SKM-1 treated with dmso at 0.1 percent for 144 hours (cell line): ENCODE results near the gene ZNF764.
"Not testable (repeated sequence)": the region's sequence is repeated elsewhere in the genome, so short reads cannot be mapped to it uniquely, and the experiment has no call there.

ENCODE experiments used
- DNase-seq: peaks from one replicate; lab custom pipeline; 2025; ENCODE audit not compliant: unreplicated experiment; lab: John Stamatoyannopoulos, UW

ZNF764 gene

DNA sequence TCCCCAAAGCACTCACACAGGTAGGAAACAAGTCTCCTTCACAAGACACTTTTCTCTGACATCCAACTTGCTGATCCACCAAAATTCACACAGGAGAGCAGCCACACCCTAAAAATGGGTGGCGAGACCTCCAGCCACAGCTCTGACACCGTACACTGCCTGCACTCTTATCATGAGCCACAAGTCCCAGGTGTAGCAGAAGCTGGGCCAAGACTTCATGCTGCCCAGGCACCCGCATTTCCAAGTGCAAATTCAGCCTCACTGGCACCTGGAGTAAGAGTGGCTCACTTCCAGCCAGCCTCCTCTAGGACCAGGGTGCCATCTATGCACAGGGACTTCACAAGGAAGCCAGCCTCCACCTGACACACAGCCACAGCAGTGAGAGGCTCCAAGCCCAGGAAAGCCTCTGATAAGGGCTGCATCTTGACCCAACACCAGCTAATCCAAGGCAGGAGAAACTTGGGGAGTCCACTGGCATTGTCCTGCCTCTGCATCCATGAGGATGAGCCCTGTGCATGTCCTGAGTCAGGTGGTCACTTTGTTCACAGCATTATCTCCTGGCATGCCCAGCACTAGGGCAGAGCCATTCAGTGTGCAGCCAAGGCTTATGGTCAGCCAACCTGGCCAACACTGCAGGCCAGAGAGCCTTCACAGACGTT lies 29.2 kb downstream of the ZNF764 start:
- no peak for DNase-seq

DNA sequence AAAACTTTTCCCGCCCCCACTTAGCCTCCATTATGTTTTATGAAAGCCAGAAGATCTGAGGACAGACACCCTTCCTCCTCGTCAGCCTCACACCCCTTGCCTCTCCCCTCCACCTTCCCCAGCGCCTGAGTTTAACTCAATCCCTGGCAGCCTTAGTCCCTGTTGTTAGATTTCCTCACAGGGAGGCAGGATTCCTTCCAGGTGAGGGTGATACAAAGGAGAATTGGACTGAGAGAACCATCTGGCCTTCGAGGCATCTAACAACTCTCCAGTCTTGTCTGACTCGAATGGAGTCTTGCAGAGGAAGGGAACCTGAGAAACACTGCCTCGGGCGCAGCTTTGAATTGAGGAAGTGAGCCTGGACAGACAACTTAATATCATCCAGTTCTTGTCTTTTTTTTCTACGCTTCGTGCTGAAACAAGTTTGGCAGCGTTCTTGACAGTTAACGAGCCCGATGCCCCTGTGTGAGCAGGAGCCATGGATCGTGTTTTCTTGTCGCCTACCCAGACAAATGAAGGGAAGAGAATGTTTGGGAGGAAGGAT lies 30.5 kb downstream of the ZNF764 start:
- peak; percentile 85 for DNase-seq

- peak; percentile 98 for DNase-seq
Observed at GRCh38 chr16:30526823-30527634, 31.1 kb downstream of the ZNF764 start.

DNA sequence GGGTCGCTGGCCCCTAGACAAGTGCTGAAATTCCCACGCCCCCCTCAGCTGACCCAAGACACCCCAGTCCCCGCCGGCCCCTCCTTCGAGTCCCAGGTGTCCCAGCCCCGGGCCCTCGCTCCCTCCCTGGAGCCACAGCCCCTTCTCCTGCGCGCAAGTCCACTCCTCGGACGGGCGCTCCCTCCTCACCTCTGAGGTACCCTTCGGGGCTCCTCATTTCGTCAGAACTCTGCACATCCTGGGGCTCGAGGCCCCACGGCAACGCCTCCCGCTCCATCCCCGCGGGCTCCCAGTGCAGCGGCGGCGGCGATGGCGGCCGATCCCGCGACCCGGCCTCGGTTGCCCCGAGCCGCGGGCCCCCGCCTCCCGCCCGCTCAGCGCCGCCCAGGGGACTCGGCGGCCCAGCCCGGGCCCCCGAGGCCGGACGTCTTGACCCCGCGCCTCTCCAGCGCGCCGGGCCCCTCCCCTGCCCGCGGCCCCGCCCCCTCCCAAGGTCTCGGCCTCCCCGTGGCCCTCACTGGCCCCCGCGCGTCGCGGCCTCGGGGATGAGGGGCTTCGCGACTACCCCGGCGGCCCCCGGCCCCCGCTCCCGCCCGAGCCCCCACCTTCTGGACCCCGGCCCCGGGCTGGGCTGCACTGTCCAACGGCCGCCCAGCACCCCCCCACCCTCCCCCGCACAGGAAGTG lies 31.9 kb downstream of the ZNF764 start, which contains the start of gene ZNF768:
Gene ZNF768 (minus strand): TSS at position 430 of the 686 bp plus-strand sequence. CDS start 153 bp downstream, at position 277.
- DNase-seq = peak; percentile 39

GRCh38 chr16:30525844-30526136 lies 32.4 kb downstream of the ZNF764 start:
- DNase-seq = no peak

- no peak for DNase-seq
Observed at GRCh38 chr16:30524575-30525568, 33.3 kb downstream of the ZNF764 start.

GRCh38 chr16:30523768-30524574 lies 34.2 kb downstream of the ZNF764 start:
- no peak for DNase-seq

- not testable (repeated sequence) for DNase-seq
Observed at GRCh38 chr16:30522702-30523463, 35.3 kb downstream of the ZNF764 start.

DNA sequence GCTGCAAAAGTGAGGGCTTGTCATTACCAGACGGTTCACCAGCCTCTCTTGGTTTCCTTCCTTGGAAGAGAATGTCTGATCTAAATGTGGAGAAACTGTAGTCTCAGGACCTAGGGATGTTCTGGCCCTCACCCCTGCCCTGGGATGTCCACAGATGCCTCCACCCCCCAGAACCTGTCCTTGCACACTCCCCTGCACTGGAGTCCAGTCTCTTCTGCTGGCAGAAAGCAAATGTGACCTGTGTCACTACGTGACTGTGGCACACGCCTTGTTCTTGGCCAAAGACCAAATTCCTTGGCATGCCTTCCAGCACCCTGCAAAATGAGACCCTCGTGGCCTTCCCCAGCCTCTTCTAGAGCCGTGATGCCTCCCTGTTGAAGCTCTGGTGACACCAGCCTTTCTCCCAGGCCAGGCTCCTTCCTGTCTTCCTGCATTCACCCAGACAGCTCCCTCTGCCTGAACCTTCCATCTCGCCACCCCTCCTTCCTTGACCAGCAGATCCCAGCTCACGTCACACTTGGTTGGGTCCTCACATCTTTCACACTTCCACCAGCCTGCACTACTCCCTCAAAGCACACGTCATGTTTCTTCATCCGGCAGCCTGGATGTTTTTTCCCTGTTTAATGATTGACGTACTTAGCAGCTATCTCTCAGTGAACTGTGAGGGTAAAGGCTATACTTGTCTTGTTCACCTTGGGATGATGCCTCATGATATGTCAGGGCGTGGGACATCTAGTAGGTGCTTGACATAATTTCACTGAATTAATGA lies 36.1 kb downstream of the ZNF764 start:
- no peak for DNase-seq

GRCh38 chr16:30521476-30521872 lies 36.7 kb downstream of the ZNF764 start:
- DNase-seq = no peak

GRCh38 chr16:30519120-30520049 lies 38.8 kb downstream of the ZNF764 start:
- DNase-seq = no peak

DNA sequence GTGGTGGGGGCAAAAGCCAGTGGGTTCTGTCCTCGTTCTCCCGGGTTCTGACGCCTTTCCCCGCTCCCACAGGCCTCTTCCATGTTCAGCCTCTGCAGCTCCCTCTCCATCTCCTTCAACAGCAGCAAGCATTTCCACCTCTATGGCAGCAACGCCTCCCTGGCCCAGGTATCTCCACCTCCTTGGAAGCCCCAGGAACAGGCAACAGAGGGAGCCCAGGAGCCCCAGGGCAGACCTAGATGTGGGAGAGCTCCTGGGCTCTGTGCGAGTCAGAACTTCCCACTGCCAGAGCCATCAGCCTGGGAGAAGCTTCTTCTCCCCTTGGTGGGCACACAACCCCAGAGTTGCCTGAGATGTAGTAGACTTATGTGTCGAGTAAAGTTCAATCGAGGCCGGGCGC lies 39.6 kb downstream of the ZNF764 start:
- DNase-seq = no peak

- no peak for DNase-seq
Observed at GRCh38 chr16:30515275-30515674, 42.9 kb downstream of the ZNF764 start.

- no peak for DNase-seq
Observed at GRCh38 chr16:30511509-30511908, 46.7 kb downstream of the ZNF764 start.

DNA sequence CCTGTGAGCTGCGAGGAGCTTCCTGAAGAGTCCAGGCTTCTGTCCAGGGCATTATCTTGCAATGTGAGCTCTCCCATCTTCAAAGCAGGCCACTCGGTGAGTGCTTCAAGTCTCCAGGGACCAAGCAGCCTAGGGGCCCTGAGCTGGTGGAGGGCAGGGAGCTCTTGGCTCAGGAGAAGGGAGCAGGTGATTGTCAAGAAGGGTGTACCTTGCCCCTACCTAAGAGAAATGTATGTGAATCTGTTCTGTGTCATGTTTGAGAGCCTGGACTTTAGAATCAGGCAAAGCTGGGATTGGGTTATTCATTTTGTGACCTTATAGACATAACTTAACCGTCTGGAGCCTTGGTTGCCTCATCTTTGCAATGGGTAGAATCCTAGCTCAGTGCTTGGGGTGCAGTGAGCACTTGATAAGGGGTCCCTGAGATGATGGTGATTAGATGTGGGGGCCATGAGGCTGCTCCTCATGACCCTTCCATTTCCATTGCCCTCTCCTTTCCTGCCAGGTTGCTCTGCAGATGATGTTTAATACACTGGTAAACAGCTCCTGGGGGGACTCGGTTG lies 47.7 kb downstream of the ZNF764 start:
- no peak for DNase-seq

DNA sequence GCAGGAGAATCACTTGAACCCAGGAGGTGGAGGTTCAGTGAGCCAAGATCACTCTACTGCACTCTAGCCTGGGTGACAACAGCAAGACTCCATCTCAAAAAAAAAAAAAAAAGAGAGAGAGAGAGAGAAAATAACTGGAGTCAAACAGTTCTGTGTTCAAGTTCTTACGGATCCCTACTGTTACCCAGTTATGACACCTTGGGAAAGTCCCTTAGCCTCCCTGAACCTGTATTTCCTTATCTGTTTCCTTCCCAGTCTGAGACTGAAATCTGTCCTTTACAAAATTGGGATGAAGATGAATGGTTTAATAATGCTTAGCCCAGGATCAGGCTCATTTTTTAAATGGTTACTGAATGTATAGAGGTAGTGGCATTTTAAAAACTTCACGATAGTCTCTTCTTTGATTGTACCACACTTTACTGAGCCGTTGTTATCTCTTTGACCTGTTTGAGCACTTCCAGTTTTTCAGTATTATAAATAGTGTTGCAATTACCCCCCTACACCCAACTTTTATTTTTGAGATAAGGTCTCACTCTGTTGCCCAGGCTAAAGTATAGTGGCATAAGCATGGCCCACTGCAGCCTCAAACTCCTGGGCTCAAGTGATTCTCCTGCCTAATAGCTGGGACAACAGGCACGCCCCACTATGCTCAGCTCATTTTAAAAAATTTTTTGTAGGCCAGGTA lies 49.0 kb downstream of the ZNF764 start:
- no peak for DNase-seq
